ENCODE results near the gene CDC25A.
A peak's percentile ranks its signal among the peaks of the same experiment; 100 is the strongest.

DNA sequence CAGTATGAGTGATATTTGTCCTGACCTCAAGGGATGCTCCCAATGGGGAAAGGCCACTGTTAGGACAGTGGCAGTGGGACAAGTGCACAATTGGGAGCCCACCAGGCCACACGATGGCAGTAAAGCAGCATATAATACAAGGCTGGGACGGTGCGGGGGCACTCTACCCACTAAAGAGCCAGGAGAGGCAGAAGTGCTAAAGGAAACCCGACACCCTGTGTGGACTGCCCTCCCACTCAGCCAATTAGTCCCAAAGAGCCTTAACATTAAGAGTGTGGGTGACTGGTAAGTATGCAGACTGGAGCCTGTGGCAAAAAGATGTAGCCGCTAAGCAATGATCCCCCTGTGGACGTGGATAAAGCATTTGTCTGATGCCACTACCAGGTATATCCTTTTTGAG is 44.5 kb upstream of the CDC25A start:
- TF ChIP-seq POLR2A (IDR thresholded peaks at IDR 0.05), result peak in 1 of 2 donors; percentile 59
- TF ChIP-seq, protein P1, sequence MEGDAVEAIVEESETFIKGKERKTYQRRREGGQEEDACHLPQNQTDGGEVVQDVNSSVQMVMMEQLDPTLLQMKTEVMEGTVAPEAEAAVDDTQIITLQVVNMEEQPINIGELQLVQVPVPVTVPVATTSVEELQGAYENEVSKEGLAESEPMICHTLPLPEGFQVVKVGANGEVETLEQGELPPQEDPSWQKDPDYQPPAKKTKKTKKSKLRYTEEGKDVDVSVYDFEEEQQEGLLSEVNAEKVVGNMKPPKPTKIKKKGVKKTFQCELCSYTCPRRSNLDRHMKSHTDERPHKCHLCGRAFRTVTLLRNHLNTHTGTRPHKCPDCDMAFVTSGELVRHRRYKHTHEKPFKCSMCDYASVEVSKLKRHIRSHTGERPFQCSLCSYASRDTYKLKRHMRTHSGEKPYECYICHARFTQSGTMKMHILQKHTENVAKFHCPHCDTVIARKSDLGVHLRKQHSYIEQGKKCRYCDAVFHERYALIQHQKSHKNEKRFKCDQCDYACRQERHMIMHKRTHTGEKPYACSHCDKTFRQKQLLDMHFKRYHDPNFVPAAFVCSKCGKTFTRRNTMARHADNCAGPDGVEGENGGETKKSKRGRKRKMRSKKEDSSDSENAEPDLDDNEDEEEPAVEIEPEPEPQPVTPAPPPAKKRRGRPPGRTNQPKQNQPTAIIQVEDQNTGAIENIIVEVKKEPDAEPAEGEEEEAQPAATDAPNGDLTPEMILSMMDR (IDR thresholded peaks at IDR 0.05), result peak in 5 of 6 experiments; percentile 33 to 72 (median 51)
